SU-DHL-6 (cell line): ENCODE measurements around the gene CMSS1.

Experiments used
- H2AFZ ChIP-seq: fragments of 200-600 bp; sonication (generic); 2 replicates; pipeline ENCODE4 v1.6.1; 2014; ENCODE audit warnings: low read depth, mild to moderate bottlenecking, moderate library complexity, mixed read lengths, antibody characterized with exemption, low read length; ENCODE audit not compliant: severe bottlenecking
- H3F3A ChIP-seq: fragments of 200-600 bp; shearing (Covaris generic); 2 replicates; pipeline ENCODE4 v1.6.0; 2016; ENCODE audit warnings: antibody characterized with exemption, mild to moderate bottlenecking; ENCODE audit not compliant: insufficient read depth
- H3K27ac ChIP-seq: fragments of 200-600 bp; sonication (generic); 2 replicates; pipeline ENCODE4 v1.5.1; 2016; ENCODE audit warnings: low read depth, mild to moderate bottlenecking, low read length, moderate library complexity, mixed read lengths
- H3K27me3 ChIP-seq: fragments of 200-600 bp; sonication (generic), shearing (Covaris generic); 2 replicates; pipeline ENCODE4 v1.6.0; 2014; ENCODE audit warnings: mild to moderate bottlenecking, low read length
- H3K36me3 ChIP-seq: fragments of 200-600 bp; sonication (generic); 2 replicates; pipeline ENCODE4 v1.6.1; 2014; ENCODE audit warnings: mild to moderate bottlenecking, low read length, mixed read lengths
- H3K4me2 ChIP-seq: fragments of 300-600, 200-600 bp; shearing (Covaris generic), sonication (generic); 2 replicates; pipeline ENCODE4 v1.6.0; 2014; ENCODE audit warnings: low read length, low read depth, mild to moderate bottlenecking; ENCODE audit not compliant: poor library complexity, severe bottlenecking
- H3K4me3 ChIP-seq: fragments of 200-600 bp; sonication (generic); 2 replicates; pipeline ENCODE4 v1.5.1; 2014; ENCODE audit warnings: antibody characterized with exemption, low read length, mild to moderate bottlenecking, mixed read lengths; ENCODE audit not compliant: insufficient read depth, poor library complexity, severe bottlenecking
- H3K79me2 ChIP-seq: fragments of 200-600 bp; sonication (generic); 2 replicates; pipeline ENCODE4 v1.6.1; 2014; ENCODE audit warnings: mild to moderate bottlenecking, low read length, moderate library complexity; ENCODE audit not compliant: insufficient read depth
- H3K9ac ChIP-seq: fragments of 200-600 bp; sonication (generic); 2 replicates; pipeline ENCODE4 v1.7.0; 2014; ENCODE audit warnings: mild to moderate bottlenecking, low read length
- H3K9me2 ChIP-seq: fragments of 200-600 bp; sonication (generic); replicated peaks from 2 replicates; pipeline ENCODE4 v1.6.1; 2014; ENCODE audit warnings: low read length; ENCODE audit not compliant: insufficient read depth
- H3K9me3 ChIP-seq: fragments of 200-600 bp; sonication (generic); 2 replicates; pipeline ENCODE4 v1.6.1; 2014; ENCODE audit warnings: low read length, mixed read lengths; ENCODE audit not compliant: insufficient read depth
- H4K20me1 ChIP-seq: fragments of 200-600 bp; sonication (generic); 2 replicates; pipeline ENCODE4 v1.6.1; 2014; ENCODE audit warnings: low read depth, mild to moderate bottlenecking, antibody characterized with exemption, low read length, moderate library complexity, mixed read lengths
- EZH2phosphoT487 ChIP-seq: fragments of 200-600 bp; sonication (generic), shearing (Covaris generic); conservative IDR thresholded peaks from 2 replicates; pipeline ENCODE4 v1.6.1; 2018; ENCODE audit warnings: mild to moderate bottlenecking, antibody characterized with exemption, low read length, moderate library complexity, mixed read lengths
- TF ChIP-seq, protein P1 (sequence below): fragments of 200-600 bp; sonication (generic); IDR thresholded peaks from one replicate; pipeline ENCODE4 v1.5.1; 2017; ENCODE audit warnings: antibody characterized with exemption, mild to moderate bottlenecking, low read length, moderate library complexity; ENCODE audit not compliant: insufficient read depth, poor library complexity, severe bottlenecking

CMSS1 gene

DNA sequence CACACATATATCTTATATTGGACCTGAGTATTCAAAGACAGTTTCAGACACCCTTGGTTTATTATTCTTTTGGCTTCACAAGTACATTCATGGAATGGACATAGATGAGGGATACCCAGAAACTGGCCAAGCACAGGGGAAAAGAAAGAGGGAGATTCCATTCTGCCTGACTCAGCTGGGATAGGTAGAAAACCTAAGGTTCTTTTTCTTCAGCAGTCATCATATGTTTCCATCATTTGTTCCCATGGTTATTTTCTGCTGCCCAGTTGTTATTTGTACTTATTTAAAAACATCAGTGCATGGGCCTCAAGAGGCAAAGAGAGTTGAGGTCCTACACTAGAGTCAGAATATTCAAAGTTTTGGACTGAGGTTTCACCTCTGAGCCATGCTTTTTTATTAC, 204.8 kb downstream of the CMSS1 start:
- H3K4me2 ChIP-seq = no peak overlapping the region
- H3K9ac ChIP-seq = no peak overlapping the region
- H3K79me2 ChIP-seq = no peaks in the 10 kb centered on the region
- H2AFZ ChIP-seq = no peak overlapping the region
- no peaks in the 10 kb centered on the region for H3K27me3 ChIP-seq
- TF ChIP-seq, protein P1, sequence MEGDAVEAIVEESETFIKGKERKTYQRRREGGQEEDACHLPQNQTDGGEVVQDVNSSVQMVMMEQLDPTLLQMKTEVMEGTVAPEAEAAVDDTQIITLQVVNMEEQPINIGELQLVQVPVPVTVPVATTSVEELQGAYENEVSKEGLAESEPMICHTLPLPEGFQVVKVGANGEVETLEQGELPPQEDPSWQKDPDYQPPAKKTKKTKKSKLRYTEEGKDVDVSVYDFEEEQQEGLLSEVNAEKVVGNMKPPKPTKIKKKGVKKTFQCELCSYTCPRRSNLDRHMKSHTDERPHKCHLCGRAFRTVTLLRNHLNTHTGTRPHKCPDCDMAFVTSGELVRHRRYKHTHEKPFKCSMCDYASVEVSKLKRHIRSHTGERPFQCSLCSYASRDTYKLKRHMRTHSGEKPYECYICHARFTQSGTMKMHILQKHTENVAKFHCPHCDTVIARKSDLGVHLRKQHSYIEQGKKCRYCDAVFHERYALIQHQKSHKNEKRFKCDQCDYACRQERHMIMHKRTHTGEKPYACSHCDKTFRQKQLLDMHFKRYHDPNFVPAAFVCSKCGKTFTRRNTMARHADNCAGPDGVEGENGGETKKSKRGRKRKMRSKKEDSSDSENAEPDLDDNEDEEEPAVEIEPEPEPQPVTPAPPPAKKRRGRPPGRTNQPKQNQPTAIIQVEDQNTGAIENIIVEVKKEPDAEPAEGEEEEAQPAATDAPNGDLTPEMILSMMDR = no peak
- TF ChIP-seq EZH2phosphoT487 = no peak
- no peaks in the 10 kb centered on the region for H3K9me3 ChIP-seq
- no peaks in the 10 kb centered on the region for H3F3A ChIP-seq
- no peak overlapping the region for H3K4me3 ChIP-seq
- H3K27ac ChIP-seq = no peak overlapping the region
- H4K20me1 ChIP-seq = no peaks in the 10 kb centered on the region
- H3K36me3 ChIP-seq = no peaks in the 10 kb centered on the region
- H3K9me2 ChIP-seq = no peaks in the 10 kb centered on the region

DNA sequence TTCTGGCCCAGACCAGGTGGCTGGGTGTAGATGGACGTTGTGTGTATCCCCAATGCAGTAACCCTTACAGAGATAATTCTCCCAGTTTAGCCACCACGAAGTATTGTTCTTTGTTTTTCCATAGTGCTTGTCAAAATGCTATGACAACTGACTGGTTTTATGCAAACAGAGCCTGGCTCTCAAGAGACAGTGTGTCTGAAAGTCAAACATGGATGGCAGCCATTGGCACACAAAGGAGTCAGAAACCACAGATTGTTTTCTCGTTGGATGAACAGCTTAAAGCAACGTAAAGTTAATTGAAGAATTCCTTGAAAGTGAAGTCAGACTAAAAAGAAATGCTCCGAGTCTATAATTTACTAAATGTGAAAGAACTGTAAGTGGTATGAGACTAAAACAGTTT, 205.5 kb downstream of the CMSS1 start:
- no peak overlapping the region for H3K27ac ChIP-seq
- TF ChIP-seq, protein P1 = no peak
- TF ChIP-seq EZH2phosphoT487 = no peak
- H3F3A ChIP-seq = no peaks in the 10 kb centered on the region
- no peak overlapping the region for H3K9ac ChIP-seq
- H3K9me3 ChIP-seq = no peaks in the 10 kb centered on the region
- H3K27me3 ChIP-seq = no peaks in the 10 kb centered on the region
- no peak overlapping the region for H2AFZ ChIP-seq
- H3K9me2 ChIP-seq = no peaks in the 10 kb centered on the region
- no peaks in the 10 kb centered on the region for H4K20me1 ChIP-seq
- H3K79me2 ChIP-seq = no peaks in the 10 kb centered on the region
- H3K36me3 ChIP-seq = no peaks in the 10 kb centered on the region
- H3K4me2 ChIP-seq = no peak overlapping the region
- H3K4me3 ChIP-seq = no peak overlapping the region

DNA sequence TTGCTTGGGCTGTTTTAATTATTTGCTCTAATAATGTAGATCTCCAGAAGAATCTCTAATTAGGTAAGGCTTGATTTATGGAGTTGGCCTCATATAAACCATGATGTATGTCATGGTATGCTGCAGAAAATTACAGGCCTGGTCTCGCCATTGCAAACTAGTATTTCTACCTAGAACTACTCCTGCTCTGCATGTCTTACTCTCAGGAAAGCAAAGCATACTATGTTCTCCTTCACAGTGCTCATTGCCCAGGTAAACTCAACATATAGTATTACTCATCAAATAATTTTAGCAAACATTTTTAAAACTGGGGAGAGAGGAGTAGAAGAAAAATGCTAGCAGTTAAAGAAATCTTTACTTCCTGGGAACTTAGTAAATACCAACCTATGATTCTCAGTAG, 205.9 kb downstream of the CMSS1 start:
- H3K27ac ChIP-seq = no peak overlapping the region
- H3K79me2 ChIP-seq = no peaks in the 10 kb centered on the region
- no peaks in the 10 kb centered on the region for H3K36me3 ChIP-seq
- no peaks in the 10 kb centered on the region for H3K27me3 ChIP-seq
- no peak overlapping the region for H2AFZ ChIP-seq
- H3K4me2 ChIP-seq = no peak overlapping the region
- H3K9ac ChIP-seq = no peak overlapping the region
- no peaks in the 10 kb centered on the region for H3F3A ChIP-seq
- no peak overlapping the region for H3K4me3 ChIP-seq
- no peaks in the 10 kb centered on the region for H4K20me1 ChIP-seq
- no peaks in the 10 kb centered on the region for H3K9me3 ChIP-seq
- TF ChIP-seq, protein P1 = no peak
- no peak for TF ChIP-seq EZH2phosphoT487
- H3K9me2 ChIP-seq = no peaks in the 10 kb centered on the region
